GM21390 (cell line): ENCODE results near the gene SLC38A2.

Experiments
- ATAC-seq: cut with Tn5 transposase; IDR thresholded peaks from one replicate; pipeline ENCODE4 v1.9.1; 2021; ENCODE audit not compliant: unreplicated experiment

Gene SLC38A2

GRCh38 chr12:46376579-46376978 is 4.0 kb upstream of the SLC38A2 start:
- ATAC-seq = no peak

DNA sequence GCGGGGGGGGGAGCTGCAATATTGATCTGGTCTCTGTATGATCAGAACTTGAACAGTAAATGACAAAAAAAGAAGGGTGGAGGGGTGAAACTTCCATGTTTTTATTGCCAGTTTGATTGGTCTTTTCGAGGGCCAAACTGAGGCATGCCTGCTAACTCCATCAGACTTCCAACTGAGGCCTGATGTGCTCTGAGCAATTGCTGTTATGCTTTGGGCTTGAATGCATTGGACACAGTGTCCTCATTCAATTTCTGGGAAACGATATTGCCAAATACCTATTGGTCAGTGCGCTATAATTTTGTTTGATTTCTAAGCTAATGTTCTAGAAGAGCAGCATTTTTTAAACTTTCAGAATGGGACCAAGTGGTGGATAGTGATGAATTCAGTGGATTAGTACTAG is 2.1 kb upstream of the SLC38A2 start:
- ATAC-seq = no peak

GRCh38 chr12:46374310-46374709 is 1.7 kb upstream of the SLC38A2 start:
- no peak for ATAC-seq

GRCh38 chr12:46373301-46374296 is 1.0 kb upstream of the SLC38A2 start:
- ATAC-seq = no peak

DNA sequence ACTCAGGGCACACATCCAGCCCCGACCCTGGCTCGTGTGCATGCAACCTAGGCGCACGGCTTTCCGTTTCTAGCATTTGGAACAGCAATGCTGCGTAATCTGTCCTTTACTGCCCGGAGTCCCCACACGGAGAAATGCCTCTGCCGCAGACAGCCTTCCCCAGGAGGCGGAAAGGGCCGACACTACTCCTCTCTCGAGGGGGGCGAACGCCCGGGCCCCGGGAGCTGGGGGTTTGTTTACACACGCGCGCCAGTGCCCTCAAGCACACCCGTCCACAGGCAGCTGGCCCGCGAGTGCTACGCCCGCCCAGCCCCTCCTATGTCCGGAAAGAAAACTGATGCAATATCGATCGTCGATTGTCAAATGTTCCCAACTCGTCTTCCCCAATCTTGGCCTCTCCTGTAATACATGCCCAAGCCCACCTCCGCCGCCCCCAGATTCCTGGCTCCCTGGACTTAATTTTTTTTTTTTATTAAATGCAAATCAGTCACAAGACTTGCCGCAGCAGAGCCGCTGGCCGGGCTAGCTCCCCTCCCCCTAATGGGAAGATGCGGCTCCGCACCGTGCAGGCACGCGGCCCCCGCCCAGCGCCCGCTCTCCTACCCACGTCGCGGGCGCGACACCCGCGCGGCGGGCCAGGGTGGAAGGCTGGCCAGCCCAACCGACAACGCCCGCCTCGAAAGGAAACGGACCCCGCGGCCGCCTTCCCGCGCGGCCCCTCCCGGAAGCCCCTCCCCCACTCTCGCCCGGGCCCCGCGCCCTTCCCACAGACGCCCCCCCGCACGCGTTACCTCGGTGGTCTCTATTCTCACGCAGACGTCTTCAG is 642 bp downstream of the SLC38A2 start:
- ATAC-seq = peak; percentile 20

GRCh38 chr12:46370792-46371717 is 1.5 kb downstream of the SLC38A2 start:
- ATAC-seq = peak; percentile 57

DNA sequence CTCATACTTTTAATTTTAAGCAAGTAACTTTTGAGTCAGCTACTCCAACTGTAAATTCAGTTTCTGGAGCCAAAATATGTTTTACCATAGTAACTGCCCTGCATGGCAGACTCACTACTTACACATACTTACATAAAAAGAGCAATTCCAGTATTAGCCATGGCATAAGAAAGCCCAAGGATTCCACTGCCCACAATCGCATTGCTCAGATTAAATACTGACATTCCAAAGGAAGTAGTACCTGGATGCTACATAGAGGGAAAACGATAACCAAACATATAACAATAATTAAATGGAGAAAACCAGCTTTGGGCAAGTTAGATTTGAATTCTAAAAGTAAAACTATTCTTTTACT is 2.2 kb downstream of the SLC38A2 start:
- no peak for ATAC-seq

GRCh38 chr12:46369474-46370379 is 2.8 kb downstream of the SLC38A2 start:
- ATAC-seq = no peak

GRCh38 chr12:46369095-46369473 is 3.5 kb downstream of the SLC38A2 start:
- ATAC-seq = no peak

DNA sequence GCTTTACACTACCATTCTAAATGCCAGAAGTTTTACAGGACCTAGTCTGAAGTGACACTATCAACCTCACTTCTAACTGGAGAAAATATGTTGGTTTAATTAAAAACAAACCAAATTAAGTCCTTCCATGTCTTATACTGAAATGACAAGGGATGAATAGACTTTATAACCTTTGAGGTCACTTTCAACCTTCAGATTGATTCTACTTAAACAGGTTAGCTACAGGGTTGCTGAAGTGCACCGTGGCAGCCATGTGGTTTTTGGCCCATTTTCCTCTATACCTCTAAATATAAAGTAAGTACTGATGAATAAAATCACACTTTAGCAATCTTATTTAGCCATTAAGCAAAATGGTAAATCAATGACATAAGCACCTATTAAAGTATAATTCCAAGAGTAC is 3.9 kb downstream of the SLC38A2 start:
- no peak for ATAC-seq

DNA sequence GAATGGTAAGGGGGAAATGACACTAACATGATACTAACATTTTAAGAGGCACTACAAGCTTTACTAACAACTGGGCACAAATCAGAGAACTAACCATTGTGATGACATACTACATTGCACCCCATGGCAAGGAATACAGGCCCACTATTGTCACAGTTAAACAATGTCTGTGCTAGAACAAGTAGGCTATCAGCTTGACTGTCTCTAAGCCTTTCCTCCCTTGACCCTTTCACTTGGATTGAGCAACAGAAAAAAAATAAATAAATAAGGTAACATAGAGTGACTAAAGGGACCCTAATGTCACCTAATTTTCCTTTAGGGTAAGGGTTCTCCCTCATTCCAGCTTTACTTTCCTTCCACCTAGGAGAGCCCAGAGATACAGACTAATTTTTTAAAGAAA is 4.4 kb downstream of the SLC38A2 start:
- no peak for ATAC-seq

GRCh38 chr12:46367351-46368029 is 5.1 kb downstream of the SLC38A2 start:
- ATAC-seq = no peak

DNA sequence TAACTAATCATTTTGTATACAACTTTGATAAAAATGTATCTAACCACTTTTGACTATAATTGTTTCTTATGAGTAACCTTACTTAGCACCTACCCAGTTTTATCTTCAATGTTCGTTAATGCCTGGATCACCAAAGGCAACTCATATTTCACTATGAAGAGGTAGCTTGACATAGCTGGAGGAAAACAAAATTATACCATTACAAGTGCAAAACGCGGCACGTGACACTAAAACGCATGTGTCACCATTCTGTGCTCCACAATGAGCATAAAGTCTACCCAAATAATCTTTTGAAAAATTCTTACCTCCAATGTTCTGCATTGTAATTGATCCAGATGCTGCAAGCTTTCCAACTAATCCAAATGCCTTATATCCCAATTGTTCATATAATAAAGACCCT is 5.8 kb downstream of the SLC38A2 start:
- no peak for ATAC-seq

DNA sequence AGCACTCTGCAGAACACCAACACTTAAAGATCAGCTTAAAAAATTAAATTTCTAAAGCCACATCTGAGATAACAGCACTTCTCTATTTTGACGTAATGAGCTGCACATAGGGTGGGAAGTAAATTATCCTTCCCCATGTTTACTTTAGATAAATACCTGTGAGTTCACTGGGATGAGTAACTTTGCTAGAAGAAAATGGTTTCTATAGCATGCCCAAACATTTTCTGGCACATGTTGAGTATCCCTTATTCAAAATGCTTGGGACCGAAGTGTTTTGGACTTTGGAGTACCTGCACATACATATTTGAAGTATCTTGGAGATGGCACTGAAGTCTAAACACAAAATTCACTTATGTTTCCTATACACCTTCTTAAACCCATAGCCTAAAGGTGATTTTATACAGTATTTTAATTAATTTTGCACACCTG is 6.6 kb downstream of the SLC38A2 start:
- ATAC-seq = no peak

- ATAC-seq = no peak
Measured at GRCh38 chr12:46364777-46365580, 7.6 kb downstream of the SLC38A2 start.

DNA sequence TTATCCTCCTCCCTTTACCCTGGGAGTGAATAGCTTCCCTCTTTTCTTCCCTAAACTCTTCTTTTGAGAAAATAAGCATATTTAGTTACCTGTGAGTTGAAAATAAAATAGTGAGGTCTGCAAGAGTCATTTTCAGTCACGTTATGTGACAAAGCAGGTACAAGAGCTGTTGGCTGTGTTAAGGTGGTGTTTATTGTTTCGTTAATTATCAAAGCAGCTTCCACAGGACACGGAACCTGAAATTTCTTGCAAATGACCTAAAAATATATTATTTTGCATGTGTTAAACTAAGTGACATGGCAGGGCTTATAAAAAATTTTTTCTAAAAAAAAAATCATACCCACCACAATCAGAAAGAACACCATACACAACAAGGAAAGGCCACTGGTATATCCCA is 8.3 kb downstream of the SLC38A2 start:
- no peak for ATAC-seq

DNA sequence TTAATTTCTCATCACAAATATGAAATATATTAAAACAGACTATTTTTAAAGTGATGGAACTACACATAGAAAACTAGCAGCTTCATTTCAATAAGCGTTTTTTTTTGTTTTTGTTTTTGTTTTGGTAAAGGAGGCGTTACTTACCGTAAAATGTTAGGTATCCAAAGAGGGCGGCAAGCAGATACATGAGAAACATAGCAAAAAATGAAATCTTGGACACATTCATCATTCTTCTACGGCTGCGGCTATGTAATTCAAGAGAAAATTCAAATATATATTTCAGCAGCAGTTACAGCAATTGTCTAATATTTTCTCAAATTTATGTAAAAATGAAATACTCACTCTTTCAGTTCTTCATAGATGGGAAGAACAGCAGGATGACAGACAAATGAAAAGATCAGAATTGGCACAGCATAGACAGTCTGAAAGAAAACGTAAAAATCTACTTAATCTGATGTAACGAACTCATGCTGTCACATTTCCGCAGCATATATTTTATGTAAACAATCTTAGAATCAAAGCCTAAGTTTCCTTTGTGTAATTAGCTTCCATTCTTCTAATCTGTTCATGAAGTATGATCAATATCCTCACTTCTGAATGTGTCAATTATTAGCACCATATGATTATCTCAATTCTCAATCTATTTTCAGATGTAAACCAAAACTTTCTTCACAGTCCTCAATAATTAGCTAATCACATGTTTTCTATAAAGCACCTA is 8.8 kb downstream of the SLC38A2 start:
- ATAC-seq = no peak
